GM12892 (cell line): Measurements from ENCODE around the gene SHC3.

Source experiments
- POLR2A ChIP-seq: IDR thresholded peaks from 2 replicates; pipeline ENCODE4 v1.6.1; 2011; ENCODE audit warnings: low read depth, low read length, control low read depth
- POLR2AphosphoS5 ChIP-seq: IDR thresholded peaks from 2 replicates; pipeline ENCODE4 v1.6.1; 2011; ENCODE audit warnings: low read depth, low read length, control low read depth
- TAF1 ChIP-seq: IDR thresholded peaks from 2 replicates; pipeline ENCODE4 v1.6.1; 2011; ENCODE audit warnings: low read depth, mild to moderate bottlenecking, control low read depth, low read length, borderline replicate concordance

GRCh38 chr9:88975966-88976889 lies 202.4 kb downstream of the SHC3 start:
- no peak for TF ChIP-seq POLR2A
- no peak for TF ChIP-seq POLR2AphosphoS5
- no peak for TF ChIP-seq TAF1
